ENCODE measurements around the gene PIK3C3.

DNA sequence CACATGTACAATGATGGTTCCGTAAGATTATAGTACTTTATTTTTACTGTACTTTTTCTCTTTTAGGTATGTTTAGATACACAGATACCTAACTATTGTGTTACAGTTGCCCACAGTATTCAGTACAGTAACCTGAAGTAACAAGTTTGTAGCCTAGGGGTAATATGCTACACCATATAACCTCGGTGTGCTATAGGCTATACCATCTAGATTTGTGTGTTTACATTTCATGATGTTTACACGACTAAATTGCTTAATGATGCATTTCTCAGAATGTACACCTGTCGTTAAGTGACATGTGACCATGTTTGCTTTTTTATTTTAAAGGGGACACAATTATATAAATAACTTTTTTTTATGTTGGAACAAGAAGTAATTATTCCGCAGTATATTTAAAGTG is 34.5 kb downstream of the PIK3C3 start:
- TF ChIP-seq, protein P1, sequence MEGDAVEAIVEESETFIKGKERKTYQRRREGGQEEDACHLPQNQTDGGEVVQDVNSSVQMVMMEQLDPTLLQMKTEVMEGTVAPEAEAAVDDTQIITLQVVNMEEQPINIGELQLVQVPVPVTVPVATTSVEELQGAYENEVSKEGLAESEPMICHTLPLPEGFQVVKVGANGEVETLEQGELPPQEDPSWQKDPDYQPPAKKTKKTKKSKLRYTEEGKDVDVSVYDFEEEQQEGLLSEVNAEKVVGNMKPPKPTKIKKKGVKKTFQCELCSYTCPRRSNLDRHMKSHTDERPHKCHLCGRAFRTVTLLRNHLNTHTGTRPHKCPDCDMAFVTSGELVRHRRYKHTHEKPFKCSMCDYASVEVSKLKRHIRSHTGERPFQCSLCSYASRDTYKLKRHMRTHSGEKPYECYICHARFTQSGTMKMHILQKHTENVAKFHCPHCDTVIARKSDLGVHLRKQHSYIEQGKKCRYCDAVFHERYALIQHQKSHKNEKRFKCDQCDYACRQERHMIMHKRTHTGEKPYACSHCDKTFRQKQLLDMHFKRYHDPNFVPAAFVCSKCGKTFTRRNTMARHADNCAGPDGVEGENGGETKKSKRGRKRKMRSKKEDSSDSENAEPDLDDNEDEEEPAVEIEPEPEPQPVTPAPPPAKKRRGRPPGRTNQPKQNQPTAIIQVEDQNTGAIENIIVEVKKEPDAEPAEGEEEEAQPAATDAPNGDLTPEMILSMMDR (IDR thresholded peaks at IDR 0.05): no peak
- TF ChIP-seq POLR2A (IDR thresholded peaks at IDR 0.05): no peak

Measured in right lobe of liver (tissue), 4 donors.